Hematopoietic multipotent progenitor cell (in vitro differentiated cells): ENCODE results near the gene DROSHA. TPM values are rescaled to one million over a fixed set of nuclear protein-coding genes. Genes with fewer than 3 reads are reported as not detected.

ENCODE experiments used
- DNase-seq, 3 donors: peaks; one replicate each; pipeline ENCODE4 v3.0.0-alpha.2; 2011 to 2015; ENCODE audit warnings: low read depth in 2 of 3, low spot score in 2 of 3
- small RNA-seq: library from RNA; depleted of rRNA; stranded (forward); fragments of <200 nt; gene quantifications from one replicate; pipeline ENCODE3, GENCODE V24; 2012
- total RNA-seq: library from RNA; depleted of rRNA; stranded (reverse); fragments of >200 nt; gene quantifications from one replicate; pipeline ENCODE4 v1.2.3, GENCODE V29; 2012

Gene DROSHA
- total RNA-seq, 1 donor = 25.6 TPM

DNA sequence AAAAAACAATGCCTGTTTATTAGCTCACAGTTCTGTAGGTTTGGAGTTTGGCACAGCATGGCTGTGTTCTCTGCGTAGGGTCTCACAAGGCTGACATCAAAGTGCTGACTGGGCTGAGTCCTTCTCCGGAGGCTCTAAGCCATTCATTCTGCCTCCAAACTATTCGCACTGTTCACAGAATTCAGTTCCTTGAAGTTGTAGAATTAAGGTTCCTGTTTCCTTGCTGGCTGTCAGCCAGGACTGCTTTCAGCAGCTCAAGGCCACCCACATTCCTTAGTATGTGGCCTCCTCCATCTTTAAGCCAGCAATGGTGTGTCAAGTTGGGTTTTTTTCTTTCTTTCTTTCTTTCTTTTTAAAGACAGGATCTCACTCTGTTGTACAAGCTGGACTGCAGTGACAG lies 176.6 kb downstream of the DROSHA start:
- no peak for DNase-seq

Small RNA genes lying within 50 kb of the gene (small RNA-seq; reads per million reads assigned to genes)
- not detected for gene RF00019

Other genes starting within 250 kb of the DROSHA start
- gene C5orf22, start 208 bp upstream of the DROSHA start, total RNA-seq = 14.8 TPM
- gene PDZD2, start 107.0 kb upstream of the DROSHA start, total RNA-seq = 13.5 TPM